Stimulated activated CD4-positive, alpha-beta T cell treated with anti-CD3 and anti-CD28 coated beads, Interleukin-12 subunit alpha, Interleukin-12 subunit beta, amount 100 ng/mL, for 4 hours (primary cell): ENCODE data around the gene PRL.

Experiments used
- DNase-seq: peaks from one replicate; pipeline ENCODE4 v3.0.0-alpha.2; 2020

The PRL gene

GRCh38 chr6:22290045-22290444, 6.8 kb downstream of the PRL start:
- no peak for DNase-seq

DNA sequence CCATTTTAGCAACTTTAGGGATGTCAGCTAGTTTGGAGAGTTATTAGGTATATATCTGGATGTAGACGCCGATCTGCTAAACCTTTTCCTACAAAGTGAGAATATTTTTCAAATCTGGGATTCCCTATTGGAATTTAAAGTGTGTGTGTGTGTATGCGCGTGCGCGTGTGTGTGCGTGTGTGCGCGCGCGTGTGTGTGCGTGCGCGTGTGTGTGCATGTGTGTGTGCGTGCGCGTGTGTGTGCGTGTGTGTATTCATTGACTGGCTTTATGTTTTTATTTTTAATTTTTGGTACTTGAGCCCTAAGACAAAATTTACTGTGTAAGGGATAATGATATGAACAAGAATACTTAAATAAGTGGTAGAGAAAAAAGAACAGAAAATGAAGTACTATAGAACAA, 8.1 kb downstream of the PRL start:
- DNase-seq = no peak

GRCh38 chr6:22284666-22285065, 12.2 kb downstream of the PRL start:
- no peak for DNase-seq

DNA sequence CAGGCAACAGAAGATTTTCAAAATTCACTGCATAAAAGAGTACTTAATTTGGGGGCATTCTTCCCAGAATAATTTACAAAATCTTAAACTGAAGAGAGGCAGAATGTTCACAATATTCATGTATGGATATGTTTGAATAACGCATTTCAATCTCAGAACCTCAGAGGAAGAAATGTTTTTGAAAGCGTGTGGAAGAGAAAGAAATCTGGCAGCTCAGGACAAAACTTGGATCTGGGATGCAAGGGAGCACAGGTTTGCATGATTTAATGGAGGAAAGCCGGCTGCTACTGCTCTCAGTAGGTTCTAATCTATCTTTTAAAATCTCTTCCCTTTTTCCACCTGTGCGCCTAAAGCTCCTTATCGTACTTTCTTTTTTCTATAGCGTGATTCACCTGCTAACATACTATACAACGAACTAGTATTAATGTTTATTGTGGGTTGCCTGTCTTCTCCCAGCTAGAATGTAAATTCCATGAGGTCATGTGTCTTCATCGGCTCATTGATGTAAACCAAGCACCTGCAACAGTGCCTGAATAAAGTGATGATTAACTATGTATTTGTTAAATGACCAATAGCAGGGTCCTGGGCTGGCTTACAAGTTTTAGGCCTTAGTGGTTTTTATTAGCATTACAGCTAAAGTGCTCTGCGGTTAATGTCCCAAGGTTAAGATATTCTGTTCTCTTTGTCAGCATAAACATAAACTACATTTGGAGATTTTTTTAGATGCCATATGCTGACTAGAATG, 15.3 kb downstream of the PRL start:
- no peak for DNase-seq

DNA sequence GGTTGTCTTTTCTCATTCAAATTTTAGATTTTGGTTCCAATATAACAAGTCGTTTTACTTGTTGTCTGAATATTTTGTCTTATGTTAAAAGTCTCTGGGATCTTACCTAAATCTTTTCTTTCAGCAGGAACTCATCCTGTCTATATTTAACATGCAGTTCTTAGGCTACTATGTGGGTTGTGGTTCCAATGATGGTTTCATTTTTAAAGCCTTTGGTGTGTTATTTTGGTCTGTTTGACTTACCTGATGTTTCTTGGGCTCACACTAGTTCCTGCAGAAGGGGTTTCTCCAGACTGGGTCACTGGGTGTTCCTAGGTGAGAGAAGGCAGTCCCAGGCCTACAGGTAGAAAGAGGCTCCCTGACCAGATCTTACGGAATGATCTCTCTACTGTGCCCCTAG, 17.4 kb downstream of the PRL start:
- no peak for DNase-seq

- no peak for DNase-seq
Observed at GRCh38 chr6:22271081-22271480, 25.8 kb downstream of the PRL start.

GRCh38 chr6:22263748-22264147, 33.1 kb downstream of the PRL start:
- no peak for DNase-seq

GRCh38 chr6:22254886-22255285, 42.0 kb downstream of the PRL start:
- no peak for DNase-seq

DNA sequence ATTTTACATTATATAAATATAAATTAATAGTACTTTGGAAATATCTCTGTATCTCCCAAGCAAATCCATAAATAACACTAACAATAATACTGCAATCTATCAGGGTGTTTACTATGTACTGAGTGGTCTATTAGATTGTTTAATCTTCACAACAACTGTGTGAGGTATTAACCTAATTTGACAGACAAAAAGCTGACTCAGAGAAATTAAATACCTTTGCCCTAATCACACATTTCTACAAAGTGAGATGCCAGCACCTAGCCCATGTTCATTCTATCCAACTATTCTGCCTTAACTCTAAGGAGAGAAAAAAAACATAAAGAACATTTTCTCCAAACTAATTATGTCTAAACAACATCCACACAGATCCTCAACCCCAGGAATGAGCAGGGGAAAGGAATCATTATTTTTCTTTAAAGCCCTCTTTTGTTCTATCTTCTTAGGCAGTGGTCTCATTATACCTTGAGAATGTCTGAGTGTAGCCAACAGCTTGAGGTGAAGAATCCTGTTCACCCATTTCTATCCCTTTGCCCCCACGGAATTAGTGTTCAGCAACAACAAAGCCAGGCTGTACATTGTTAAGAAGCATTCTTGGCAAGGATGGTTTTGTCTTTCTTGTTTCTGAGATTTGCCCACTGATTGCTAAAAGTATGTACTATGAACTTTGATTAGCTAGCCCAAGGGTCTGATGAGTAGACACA, 42.7 kb downstream of the PRL start:
- DNase-seq = no peak

- no peak for DNase-seq
Observed at GRCh38 chr6:22251348-22251747, 45.5 kb downstream of the PRL start.

- no peak for DNase-seq
Observed at GRCh38 chr6:22250486-22250885, 46.4 kb downstream of the PRL start.

- no peak for DNase-seq
Observed at GRCh38 chr6:22249711-22250350, 47.0 kb downstream of the PRL start.

GRCh38 chr6:22248513-22249308, 48.1 kb downstream of the PRL start:
- no peak for DNase-seq

DNA sequence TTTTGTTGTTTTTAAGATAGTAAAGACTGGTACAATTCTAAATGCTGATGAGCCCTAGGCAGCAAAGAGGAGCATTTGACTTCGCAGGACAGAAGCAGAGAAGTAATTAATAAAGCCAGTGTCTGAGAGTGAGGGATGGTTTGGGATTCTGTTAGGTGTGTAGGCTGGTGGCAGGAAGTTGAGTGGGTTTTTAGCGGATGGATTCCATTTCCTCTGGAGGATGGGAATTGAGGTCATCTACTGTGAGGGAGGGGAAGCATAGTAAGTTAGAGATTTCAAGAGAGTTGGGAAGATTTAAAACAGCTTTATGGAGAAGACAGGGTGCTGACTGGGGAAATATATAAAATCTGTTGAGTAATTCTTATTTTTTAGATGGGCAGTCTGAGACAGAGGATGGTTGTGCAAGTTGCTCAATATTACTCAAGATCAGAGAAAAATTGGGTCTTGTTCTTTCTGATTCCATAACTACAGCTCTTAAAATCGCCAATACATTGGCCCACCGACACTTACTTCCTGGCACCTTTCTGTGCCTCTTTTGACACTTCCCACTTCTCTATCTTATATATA, 48.8 kb downstream of the PRL start:
- no peak for DNase-seq

- DNase-seq = no peak
Observed at GRCh38 chr6:22240025-22240424, 56.8 kb downstream of the PRL start.

DNA sequence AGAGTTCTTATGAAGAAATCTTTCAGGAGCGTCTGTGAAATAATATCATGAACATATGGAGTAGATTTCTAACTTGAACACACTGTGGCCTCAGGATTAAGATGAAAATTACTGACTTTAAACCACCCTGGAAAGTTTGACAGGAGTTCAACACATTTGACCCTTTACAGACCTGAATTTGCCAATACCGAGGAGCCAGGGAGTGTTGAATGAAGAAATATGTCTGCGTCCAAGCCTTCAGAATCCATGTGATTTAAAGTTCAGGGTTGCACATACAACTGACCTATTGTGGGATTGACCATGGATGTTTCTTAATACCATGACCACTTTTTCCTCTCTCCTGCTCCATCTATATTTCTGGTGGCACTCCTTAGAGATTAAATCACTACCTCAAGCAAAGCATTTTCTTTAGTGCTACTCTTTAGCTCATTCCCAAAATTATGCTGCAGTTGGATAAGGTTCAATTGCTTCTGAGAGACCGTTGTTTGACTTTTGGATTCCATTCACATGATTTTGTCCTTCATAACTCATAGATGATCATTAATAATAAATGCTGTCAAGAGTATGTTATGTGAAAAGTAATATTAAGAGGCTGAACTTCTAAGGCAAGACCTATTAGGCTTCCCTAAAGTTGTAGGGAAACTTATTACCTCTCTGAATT, 57.4 kb downstream of the PRL start:
- DNase-seq = no peak

- DNase-seq = no peak
Observed at GRCh38 chr6:22238861-22239260, 58.0 kb downstream of the PRL start.

DNA sequence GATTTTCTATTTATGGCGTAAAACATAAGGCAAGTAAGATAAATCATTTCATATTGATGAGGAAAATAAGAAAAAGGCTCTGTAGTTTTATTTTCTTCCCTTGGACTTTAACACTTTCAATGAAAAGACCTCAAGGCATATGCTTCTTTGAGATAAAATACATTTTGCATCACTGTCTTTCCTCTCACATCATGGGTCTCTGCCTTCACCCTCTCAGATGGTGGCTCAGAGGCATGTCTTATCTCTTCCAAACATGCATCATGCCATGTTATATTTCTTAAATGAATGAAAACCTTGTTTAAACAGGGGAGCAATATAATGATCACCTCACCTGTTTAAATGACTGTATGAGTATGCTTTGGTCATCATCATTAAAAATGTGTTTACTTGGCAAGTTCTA, 59.3 kb downstream of the PRL start:
- DNase-seq = no peak
